Endothelial cell (in vitro differentiated cells): ENCODE results near the gene LRRC61. TPM values are rescaled to one million over a fixed set of nuclear protein-coding genes. Genes with fewer than 3 reads are reported as not detected.

ENCODE experiments used
- DNase-seq: peaks from one replicate; pipeline ENCODE4 v3.0.0; 2021; ENCODE audit warnings: low spot score
- H3K27ac Mint-ChIP-seq: one replicate; pipeline ENCODE4 v1.8.0; 2021; ENCODE audit warnings: mixed read lengths, inconsistent platforms; ENCODE audit not compliant: unreplicated experiment
- H3K27me3 Mint-ChIP-seq: one replicate; pipeline ENCODE4 v1.8.0; 2021; ENCODE audit warnings: mild to moderate bottlenecking, moderate library complexity, mixed read lengths, inconsistent platforms; ENCODE audit not compliant: unreplicated experiment
- H3K36me3 Mint-ChIP-seq: one replicate; pipeline ENCODE4 v1.8.0; 2021; ENCODE audit warnings: mild to moderate bottlenecking, low read depth, mixed read lengths, inconsistent platforms; ENCODE audit not compliant: unreplicated experiment
- H3K4me1 Mint-ChIP-seq: one replicate; pipeline ENCODE4 v1.8.0; 2021; ENCODE audit warnings: mild to moderate bottlenecking, mixed read lengths, inconsistent platforms; ENCODE audit not compliant: unreplicated experiment
- H3K4me3 Mint-ChIP-seq: one replicate; pipeline ENCODE4 v1.8.0; 2021; ENCODE audit warnings: mild to moderate bottlenecking, mixed read lengths, inconsistent platforms; ENCODE audit not compliant: unreplicated experiment
- H3K9me3 Mint-ChIP-seq: one replicate; pipeline ENCODE4 v1.8.0; 2021; ENCODE audit warnings: mixed read lengths, inconsistent platforms; ENCODE audit not compliant: unreplicated experiment
- total RNA-seq: library from RNA; stranded (reverse); fragmentation: NEBNext Ultra II Directional; extraction: Animal tissue kit (Norgen Biotek cat#: 25700); gene quantifications from one replicate; pipeline ENCODE4 v1.2.1, GENCODE V29; 2021; ENCODE audit not compliant: unreplicated experiment
- TF ChIP-seq, protein P1 (sequence below): fragments of 200-600 bp; sonication (generic); IDR thresholded peaks from one replicate; pipeline ENCODE4 v1.5.0; 2021; ENCODE audit warnings: antibody characterized with exemption; ENCODE audit not compliant: unreplicated experiment

Gene LRRC61
- total RNA-seq, 1 donor from 2014 or later, result 5.1 TPM

DNA sequence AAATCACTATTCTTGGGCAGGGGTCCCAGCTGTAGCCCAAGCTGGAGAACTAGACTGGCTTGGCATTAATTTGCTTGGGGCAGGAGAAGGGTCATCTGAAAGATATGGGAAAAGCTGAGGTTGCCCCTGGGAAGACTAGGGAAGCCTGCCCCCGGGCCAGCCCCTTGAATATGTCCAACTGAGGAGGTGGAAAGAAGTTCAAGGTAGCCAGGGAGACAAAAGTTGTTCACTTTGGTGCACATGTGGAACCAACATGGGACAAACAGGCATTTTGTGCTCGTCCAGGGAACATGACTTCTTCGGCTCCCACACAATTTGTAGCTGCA, 1.4 kb upstream of the LRRC61 start:
- DNase-seq, result no peak
- peaks cover 12% of the 10 kb centered on the region for H3K27me3 Mint-ChIP-seq
- no peak overlapping the region for H3K27ac Mint-ChIP-seq
- H3K36me3 Mint-ChIP-seq, result peaks cover 10% of the 10 kb centered on the region
- H3K4me3 Mint-ChIP-seq, result no peak overlapping the region
- peaks cover 33% of the 10 kb centered on the region for H3K4me1 Mint-ChIP-seq
- H3K9me3 Mint-ChIP-seq, result no peaks in the 10 kb centered on the region
- TF ChIP-seq, protein P1, sequence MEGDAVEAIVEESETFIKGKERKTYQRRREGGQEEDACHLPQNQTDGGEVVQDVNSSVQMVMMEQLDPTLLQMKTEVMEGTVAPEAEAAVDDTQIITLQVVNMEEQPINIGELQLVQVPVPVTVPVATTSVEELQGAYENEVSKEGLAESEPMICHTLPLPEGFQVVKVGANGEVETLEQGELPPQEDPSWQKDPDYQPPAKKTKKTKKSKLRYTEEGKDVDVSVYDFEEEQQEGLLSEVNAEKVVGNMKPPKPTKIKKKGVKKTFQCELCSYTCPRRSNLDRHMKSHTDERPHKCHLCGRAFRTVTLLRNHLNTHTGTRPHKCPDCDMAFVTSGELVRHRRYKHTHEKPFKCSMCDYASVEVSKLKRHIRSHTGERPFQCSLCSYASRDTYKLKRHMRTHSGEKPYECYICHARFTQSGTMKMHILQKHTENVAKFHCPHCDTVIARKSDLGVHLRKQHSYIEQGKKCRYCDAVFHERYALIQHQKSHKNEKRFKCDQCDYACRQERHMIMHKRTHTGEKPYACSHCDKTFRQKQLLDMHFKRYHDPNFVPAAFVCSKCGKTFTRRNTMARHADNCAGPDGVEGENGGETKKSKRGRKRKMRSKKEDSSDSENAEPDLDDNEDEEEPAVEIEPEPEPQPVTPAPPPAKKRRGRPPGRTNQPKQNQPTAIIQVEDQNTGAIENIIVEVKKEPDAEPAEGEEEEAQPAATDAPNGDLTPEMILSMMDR, result no peak

GRCh38 chr7:150322114-150322832, 882 bp upstream of the LRRC61 start:
- no peak overlapping the region for H3K27ac Mint-ChIP-seq
- no peaks in the 10 kb centered on the region for H3K9me3 Mint-ChIP-seq
- peaks cover 15% of the 10 kb centered on the region for H3K27me3 Mint-ChIP-seq
- TF ChIP-seq, protein P1, result no peak
- peak overlapping the region; percentile 70 for H3K4me3 Mint-ChIP-seq
- peaks cover 33% of the 10 kb centered on the region for H3K4me1 Mint-ChIP-seq
- peaks cover 10% of the 10 kb centered on the region for H3K36me3 Mint-ChIP-seq
- no peak for DNase-seq

GRCh38 chr7:150323682-150324372, 672 bp downstream of the LRRC61 start:
- H3K9me3 Mint-ChIP-seq, result no peaks in the 10 kb centered on the region
- peaks cover 15% of the 10 kb centered on the region for H3K27me3 Mint-ChIP-seq
- TF ChIP-seq, protein P1, result no peak
- peaks cover 11% of the 10 kb centered on the region for H3K36me3 Mint-ChIP-seq
- peak overlapping the region; percentile 89 for H3K4me3 Mint-ChIP-seq
- no peak overlapping the region for H3K27ac Mint-ChIP-seq
- no peak for DNase-seq
- peaks cover 30% of the 10 kb centered on the region for H3K4me1 Mint-ChIP-seq

GRCh38 chr7:150324373-150324961, 1.3 kb downstream of the LRRC61 start:
- Mint-ChIP-seq H3K27ac (peak overlapping the region; percentile 73), H3K9me3 (no peaks in the 10 kb centered on the region), H3K4me1 (peaks cover 32% of the 10 kb centered on the region), H3K36me3 (peaks cover 15% of the 10 kb centered on the region), H3K4me3 (peak overlapping the region; percentile 89), H3K27me3 (peaks cover 15% of the 10 kb centered on the region)
- no peak for DNase-seq
- TF ChIP-seq, protein P1, result no peak
